GM10847 (cell line): ENCODE measurements around the gene ERG.

Source experiments
- POLR2A ChIP-seq: IDR thresholded peaks from 2 replicates; pipeline ENCODE4 v1.6.1; 2011; ENCODE audit not compliant: insufficient read length; ENCODE audit errors: extremely low read depth

ERG gene

GRCh38 chr21:38439957-38440356, 58.3 kb downstream of the ERG start:
- no peak for TF ChIP-seq POLR2A

DNA sequence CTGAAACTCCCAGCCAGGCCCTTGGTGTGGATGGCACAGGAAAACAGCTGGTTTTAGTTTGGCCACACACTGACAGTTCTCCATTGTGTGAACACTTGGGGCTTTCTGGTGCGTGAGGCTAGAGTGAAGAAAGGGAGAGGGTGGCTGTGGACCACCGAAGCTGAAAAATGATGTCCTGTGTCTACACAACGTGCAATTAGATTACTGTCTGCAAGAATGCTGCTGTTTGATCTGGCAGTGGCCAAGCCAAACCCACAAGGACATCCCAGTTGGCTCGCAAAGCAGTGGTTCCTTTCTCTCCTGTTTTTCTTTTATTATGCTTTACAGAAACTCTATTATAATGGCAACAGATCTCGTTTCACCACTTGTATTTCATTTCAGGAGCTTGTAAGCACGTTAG, 58.9 kb downstream of the ERG start:
- TF ChIP-seq POLR2A = no peak

DNA sequence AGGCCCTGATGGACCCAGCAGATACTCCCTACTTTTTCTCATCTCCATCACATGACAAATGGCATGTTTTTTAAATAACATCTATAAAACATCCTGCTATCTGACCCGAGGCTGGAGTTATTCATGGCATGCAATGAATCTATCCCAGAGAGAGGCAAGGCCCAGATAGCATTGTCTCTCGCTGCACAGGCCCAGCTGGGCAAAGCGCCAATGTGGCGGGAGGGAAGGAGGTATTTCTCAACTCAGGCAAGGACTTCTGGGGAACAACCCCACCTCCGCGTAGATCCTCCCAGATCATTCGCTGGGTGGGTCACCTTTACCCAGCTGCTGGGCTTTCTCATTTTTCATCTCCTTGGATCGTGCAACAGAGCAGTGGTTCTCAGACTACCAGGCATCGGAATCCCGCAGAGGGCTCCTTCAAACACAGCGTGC, 59.8 kb downstream of the ERG start:
- TF ChIP-seq POLR2A = no peak

- TF ChIP-seq POLR2A = no peak
Measured at GRCh38 chr21:38436341-38436740, 61.9 kb downstream of the ERG start.

GRCh38 chr21:38434913-38435533, 63.3 kb downstream of the ERG start:
- no peak for TF ChIP-seq POLR2A

DNA sequence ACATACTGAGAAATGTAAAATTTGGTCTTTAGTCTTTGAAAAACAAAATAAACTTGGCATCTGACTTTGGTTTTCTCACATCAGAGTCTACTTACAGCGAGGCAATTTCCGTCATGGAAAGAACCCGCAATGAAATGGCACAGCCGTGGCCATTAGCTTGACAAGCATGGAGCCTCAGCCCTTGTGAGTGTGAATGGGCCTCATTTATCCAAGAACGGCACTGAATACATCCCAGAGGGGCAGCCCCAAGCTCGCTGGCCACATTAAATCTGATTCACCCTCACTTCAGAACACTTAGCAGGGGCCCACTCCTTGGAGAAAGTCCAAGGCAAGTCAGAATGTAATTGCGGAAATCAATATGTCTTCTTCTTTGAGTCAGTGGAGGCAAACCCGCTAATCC, 64.8 kb downstream of the ERG start:
- TF ChIP-seq POLR2A = no peak

DNA sequence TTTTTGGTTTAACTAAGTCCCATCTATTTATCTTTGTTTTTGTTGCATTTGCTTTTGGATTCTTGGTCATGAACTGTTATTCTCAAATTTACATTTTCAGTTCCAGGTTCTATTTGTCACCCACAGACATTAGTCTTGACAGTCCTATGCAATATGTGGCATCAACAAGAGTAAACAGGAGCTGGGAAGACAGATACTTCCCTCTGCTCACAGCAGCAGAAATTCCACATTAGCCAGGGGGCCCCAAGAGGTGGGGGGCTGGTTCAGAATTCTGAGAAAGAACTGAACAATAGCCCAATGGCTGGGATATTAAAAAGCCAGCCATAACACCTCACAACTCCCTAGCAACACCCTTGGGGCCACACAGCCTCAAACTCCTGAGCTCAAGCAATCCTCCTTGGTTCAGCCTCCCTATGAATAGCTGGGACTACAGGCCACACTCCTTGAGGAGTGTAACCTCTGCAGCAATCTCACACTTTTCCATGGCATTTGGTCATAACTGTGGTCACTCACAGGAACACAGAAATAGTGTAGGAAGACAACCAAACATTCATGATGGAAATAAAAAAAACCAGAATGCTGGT, 67.8 kb downstream of the ERG start:
- TF ChIP-seq POLR2A = no peak

DNA sequence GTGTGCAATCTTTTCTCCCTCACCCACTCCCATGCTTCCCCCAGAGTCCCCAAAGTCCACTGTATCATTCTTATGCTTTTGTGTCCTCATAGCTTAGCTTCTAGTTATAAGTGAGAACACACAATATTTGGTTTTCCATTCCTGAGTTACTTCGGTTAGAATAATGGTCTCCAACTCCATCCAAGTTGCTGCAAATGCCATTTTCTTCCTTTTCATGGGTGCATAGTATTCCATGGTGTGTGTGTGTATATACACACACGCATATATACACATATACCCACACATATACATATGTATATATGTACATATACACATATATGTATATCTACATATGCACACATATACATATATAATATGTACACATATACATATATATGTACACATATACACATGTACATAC, 69.3 kb downstream of the ERG start:
- TF ChIP-seq POLR2A = no peak

- no peak for TF ChIP-seq POLR2A
Measured at GRCh38 chr21:38428211-38428610, 70.1 kb downstream of the ERG start.

DNA sequence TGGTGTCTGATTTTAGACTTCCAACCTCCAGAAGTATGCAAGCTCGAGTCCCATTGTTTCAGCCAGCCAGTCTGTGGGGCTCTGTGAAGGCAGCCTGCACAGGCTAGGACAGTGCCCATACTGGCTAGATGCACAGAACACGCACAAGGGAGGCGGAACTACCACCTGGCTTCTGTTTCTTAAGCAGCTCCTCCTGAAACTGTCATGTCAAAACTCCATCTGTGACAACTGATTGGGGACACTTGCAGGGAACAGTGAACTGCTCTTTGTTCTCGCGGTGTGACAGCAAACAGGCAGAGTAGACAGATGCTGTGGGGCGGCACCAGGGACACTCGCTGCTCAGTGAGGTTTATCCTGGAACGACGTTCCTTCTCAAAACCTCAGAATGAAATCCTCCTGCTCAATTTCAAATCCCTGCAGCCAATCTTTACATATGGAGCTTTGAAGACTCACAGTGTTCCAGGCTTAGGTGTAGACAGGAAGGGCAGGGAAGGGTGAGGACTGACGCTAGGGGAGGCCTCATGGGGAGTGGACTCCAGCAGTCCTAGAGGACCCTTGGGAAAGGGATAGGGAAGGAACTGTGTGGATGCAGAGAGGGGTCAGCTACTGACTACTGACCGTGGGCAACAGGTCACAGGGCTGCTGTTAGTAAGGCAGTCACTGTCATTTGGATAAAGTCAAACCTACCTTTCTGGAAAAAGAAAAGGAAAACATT, 73.8 kb downstream of the ERG start:
- TF ChIP-seq POLR2A = no peak

DNA sequence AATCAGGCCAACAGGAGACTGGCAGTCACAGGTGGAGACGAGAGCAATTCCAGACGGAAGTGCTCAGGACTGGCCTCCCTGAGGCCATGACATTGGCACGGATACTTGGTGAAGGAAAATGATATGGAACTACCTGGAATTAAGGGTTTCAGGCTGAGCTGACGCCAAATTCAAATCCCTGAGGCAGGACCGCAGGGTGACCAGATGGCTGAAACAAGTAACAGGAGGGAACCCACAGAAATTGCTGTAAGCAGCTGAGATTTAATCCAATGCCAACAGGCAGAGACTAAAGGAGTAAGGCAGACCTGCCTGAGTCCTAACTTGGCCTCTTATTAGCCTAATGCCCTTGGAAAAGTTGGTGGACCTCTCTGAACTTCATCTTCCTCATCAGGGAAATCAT, 76.2 kb downstream of the ERG start:
- TF ChIP-seq POLR2A = no peak

GRCh38 chr21:38420140-38420539, 78.1 kb downstream of the ERG start:
- TF ChIP-seq POLR2A = no peak

DNA sequence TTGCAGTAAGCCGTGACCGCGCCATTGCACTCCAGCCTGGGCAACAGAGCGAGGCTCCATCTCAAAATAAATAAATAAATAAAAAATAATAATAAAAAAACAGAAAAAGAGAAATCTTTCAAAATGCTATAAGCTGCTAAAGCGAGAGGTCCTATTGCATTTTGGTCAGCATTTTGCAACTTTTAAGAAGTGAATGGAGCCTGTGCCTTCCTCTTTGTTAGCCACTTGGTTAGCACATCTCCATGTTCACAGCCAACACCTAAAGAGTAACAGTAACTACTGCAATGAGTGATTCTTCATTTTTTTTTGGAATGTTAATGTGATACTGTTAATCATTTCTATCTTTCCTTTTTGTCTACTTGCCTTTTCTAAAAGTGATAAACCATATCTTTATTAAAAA, 80.6 kb downstream of the ERG start:
- no peak for TF ChIP-seq POLR2A

- TF ChIP-seq POLR2A = no peak
Measured at GRCh38 chr21:38416791-38417190, 81.5 kb downstream of the ERG start.

GRCh38 chr21:38413958-38414548, 84.2 kb downstream of the ERG start:
- no peak for TF ChIP-seq POLR2A

DNA sequence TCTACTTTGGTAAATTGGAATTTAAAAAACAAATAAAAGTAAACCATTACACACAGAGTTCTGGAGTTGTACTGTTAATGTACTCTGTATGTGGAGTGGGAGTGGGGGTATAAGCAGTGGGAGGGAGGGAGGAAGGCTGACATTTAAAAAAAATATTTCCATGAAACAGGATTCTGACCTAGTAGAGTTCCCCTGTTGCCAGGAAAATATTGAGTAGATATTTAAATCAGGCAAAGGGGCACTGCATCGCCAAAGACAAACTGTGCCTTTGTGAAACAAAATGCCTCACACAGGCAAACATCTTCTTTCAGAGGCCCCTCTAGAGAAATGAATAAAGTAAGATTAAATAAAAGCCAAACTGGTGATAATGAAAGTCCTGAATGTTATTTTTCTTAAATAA, 87.8 kb downstream of the ERG start:
- no peak for TF ChIP-seq POLR2A
